Measurements from ENCODE around the gene TEX261.
"Not testable (repeated sequence)": the region's sequence is repeated elsewhere in the genome, so short reads cannot be mapped to it uniquely, and the experiment has no call there.

Gene TEX261

GRCh38 chr2:70994699-70995425 is at the start of gene TEX261:
Gene TEX261, minus strand, starts transcription at chr2:70994873. Its CDS starts 116 bp downstream, at chr2:70994757.
- DNase-seq = peak; percentile 81

DNA sequence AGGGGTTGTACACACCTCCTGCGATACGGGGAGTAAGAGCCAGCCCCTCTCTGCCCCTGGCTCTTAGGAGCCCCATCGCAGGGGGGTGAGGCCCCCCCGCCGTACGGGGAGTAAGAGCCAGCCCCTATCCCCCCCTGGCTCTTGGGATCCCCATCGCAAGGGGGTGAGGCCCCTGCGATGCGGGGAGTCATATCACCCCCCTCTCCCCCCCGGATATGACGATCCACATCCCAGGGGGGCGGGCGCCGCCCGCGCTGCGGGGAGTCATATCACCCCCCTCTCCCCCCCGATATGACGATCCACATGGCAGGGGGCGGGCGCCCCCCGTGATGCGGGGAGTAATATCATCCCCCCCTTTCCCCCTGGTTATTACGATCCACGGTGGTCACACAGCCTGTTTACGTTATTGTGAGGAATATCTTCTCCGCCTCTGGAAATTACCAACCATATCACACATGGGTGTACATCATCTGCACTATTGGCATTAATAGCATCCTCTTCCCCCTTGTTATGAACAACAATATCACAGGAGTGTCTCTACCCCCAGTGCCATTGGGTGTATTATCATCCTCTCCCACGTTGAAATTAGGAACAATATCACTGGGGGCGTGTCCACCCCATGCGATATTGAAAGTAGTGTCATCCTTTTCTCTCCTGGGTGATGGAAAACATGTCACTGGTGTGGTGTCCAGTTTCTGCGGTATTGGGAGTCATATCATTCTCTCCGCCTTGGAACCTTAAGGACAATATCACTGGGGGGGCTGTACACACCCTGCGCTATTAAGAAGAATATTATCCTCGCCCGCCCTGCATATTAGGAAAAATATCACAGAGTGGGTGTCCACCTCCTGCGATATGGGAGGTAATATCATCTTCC is 49.1 kb upstream of the TEX261 start:
- no peak for DNase-seq

DNA sequence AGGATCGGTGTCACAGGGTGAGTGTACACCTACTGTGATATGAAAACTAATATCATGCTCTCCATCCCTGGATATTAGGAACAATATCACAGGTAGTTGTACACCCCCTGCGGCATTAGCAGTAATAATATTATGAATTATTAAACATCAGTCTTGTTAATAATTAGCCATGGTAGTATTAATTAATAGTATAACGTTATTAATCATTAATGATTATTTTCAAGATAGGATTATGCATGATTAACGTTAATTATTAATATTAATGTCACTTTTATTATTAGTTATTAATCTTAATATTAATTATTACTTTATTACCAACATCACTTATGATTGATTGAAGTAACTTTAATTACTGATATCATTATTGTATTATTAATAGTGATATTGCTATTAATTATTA is 47.6 kb upstream of the TEX261 start:
- no peak for DNase-seq

GRCh38 chr2:71036296-71036695 is 41.6 kb upstream of the TEX261 start:
- not testable (repeated sequence) for DNase-seq

DNA sequence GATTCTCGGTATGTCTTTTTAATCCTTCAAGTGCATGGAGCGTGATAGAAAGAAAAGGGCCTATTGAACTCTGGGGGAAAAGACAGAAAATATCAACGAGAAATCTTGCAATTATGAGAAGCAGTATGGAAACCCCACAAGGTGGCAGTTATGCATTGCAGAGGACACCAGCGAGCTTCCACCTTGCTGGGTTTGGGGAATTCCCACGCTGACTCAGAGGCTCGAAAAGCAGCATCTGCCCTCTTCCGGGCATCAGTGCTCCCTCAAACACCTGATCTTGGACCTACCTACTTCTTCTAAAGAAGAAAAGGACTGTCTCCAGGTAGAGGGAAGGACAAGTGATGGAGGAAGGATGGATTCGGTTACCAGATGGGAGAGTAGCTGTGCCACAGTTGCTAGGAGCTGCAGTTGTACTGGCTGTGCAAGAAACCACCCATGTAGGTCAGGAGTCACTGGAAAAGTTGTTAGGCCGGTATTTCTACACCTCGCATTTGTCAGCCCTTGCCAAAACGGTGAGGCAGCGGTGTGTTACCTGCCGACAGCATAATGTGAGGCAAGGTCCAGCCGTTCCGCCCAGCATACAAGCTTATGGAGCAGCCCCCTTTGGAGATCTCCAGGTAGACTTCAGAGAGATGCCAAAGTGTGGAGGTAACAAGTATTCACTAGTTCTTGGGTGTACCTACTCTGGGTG is 29.0 kb upstream of the TEX261 start:
- DNase-seq = peak; percentile 62

GRCh38 chr2:71021394-71021793 is 26.7 kb upstream of the TEX261 start:
- DNase-seq = not testable (repeated sequence)

DNA sequence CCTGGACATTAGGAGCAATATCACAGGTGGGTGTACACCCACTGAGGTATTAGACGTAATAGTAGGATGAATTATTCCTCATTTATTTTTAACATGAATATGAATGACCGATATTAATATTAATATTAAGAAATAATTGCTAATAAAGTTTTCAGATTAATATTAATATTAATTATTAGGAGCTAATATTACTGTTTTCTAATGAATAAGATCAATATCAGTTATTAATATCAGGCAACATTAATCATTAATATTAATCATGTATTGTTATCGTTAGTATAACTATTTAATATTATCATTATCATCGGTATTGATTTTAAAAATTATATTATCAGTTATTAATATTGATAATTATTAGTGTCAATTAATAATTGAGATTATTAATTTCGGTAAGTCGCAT is 25.3 kb upstream of the TEX261 start:
- not testable (repeated sequence) for DNase-seq

DNA sequence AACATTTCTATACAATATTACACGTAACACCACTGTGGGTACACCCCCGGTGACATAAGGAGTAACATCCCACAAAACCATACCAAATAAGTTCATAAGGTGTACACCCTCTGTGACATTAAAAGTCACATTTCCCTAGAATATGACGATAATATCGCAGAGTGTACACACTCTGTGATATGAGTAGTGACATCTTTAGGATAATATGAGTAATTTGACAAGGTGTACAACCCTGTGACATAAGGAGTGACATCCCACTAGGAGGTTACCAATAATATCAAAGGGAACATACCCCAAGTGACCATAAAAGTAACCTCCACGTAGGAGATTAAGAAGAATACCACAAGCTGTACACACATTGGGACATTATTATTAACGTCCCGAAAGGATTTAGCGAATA is 24.0 kb upstream of the TEX261 start:
- DNase-seq = no peak

DNA sequence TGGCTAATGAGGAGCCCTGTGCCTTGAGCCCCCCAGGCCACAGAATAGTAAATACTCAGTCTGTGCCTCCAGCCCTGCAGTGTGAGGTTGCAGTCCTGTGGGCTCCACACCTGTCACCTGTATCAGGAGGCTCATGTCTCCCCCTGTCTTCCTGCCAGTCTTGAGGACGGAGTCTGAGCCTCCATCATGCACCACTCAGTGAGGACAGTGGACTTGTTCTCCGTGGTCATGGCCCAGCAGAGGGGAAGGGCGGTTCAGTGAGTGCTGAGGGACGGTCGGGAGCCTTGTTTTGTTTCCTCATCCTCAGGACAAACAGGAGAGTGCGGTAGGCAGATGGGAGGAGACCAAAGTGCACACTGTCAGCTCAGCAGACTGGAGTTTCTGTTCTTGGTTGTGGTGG is 17.1 kb upstream of the TEX261 start:
- not testable (repeated sequence) for DNase-seq

DNA sequence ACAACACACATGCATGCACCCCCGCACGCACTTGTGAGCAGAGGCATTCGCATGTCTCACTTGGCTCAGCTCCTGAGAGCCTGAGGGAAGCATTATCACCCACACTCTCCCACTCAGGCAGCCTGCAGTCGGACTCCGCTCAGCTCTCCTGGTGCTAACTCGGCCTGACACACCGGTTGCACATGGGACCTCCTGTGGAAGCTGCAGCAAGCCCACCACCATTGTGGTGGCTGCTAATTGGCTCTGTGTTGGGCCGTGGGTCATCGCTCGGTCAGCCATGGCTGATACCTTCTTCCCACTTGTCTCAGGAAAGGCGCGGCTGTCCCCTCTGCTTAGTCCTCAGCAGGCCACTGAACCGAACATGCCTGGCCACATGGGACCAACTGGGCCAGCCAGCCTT is 13.7 kb upstream of the TEX261 start:
- no peak for DNase-seq

- no peak for DNase-seq
These were observed 12.5 kb upstream of the TEX261 start for GRCh38 chr2:71006955-71007799.

GRCh38 chr2:71006323-71006722 is 11.7 kb upstream of the TEX261 start:
- DNase-seq = no peak

GRCh38 chr2:71005271-71006202 is 10.9 kb upstream of the TEX261 start:
- no peak for DNase-seq

DNA sequence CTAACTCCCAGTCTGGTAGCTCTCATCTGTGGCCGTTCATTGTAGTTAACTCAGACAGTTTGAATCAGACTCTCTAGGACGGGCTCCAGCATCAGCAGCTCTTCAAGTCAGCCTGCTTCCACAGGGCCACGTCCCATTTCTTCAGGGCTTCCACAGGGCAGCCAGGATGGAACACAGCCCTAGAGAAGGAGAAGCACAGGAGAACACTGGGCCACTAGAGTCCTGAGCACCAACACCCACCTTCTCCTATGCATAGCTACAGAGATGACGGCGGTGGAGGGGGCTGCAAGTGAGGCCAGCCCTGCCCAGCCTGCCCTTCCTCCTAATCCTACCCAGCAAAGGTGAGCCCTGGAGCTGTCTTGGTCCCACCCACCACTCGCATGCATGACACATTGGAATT is 10.2 kb upstream of the TEX261 start:
- no peak for DNase-seq

DNA sequence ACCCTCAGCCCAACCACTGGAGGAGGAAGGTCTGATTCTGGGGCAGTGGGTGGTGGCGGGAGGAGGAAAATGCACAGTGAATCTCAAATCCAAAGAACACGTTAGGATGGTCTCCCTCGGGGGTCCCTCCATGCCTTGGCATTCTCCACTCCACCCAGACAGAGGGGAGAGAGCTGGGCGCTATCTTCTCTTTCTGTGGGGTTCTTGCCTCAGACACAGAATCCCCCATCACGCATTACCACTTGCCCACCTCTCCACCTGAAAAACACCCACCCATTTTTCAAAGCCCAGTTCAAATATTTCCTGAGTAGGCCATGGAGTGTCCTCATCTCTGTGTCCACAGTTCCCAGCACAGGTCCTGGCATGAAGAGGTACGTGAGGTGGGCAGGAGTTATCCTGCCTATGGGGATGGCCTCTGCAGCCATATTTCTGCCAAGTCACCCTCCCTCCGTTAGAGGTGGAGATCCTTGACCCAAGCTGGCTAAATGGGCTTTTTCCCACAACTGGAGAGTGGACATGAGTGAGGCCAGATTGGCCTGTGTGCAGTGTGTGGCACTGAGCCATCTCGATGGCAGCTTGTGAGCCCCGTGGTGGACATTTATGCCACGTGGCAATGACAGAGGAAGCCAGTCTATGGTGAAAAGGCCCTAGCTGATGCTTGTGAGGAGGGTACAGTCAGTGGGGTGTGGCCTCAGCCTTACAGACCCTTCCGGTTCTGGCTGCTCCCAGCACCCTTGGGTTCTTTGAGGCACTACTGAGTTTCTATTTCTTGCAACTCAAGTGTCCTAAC is 9.5 kb upstream of the TEX261 start:
- DNase-seq = no peak

- no peak for DNase-seq
These were observed 8.7 kb upstream of the TEX261 start for GRCh38 chr2:71003396-71003795.

- DNase-seq = no peak
These were observed 7.4 kb upstream of the TEX261 start for GRCh38 chr2:71001981-71002570.

- no peak for DNase-seq
These were observed 6.9 kb upstream of the TEX261 start for GRCh38 chr2:71001592-71001927.

DNA sequence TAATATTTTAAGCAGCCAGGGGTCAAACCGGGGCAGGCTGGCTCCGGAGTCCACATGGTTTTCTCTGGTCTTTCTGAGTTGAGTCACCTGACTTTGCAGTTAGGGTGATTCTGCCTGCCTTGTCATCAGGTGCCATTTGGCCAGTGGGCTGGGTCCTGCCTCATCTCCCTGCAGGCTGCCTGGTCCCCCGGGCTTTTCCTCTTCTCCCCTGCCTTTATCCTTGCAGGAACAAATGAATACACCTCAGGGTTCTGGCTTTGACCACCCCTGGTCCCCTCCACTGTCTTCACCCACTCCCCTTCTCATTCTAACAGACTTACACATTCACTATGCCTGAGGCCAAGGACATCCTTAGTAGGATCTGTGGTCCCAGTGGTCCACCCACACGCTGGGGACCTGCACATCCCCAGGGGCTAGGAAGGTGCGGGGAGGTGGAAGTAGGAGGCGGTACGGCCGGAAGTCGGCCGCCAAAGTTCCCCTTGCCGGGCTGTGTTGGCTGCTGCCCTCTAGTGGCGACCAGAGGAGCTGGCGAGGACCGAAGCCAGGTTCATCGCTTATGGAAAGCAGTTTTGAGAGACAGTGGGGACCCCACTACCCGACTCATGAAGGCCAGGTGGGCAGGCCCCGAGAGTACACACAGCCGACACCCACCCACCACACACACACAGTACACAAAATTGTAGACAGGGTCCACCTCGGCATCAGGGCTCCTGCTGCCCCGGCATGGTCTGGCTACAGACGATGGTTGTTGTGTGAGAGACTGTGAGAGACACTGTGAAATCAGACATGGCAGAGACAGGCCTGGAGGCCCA is 6.3 kb upstream of the TEX261 start:
- DNase-seq = peak; percentile 66

All from activated CD4-positive, alpha-beta T cell treated with anti-CD3 and anti-CD28 coated beads for 1 hour (primary cell).